GM18502 (cell line): Measurements from ENCODE around the gene NSD1.
"Not testable (repeated sequence)": the region's sequence is repeated elsewhere in the genome, so short reads cannot be mapped to it uniquely, and the experiment has no call there.

ENCODE experiments used
- ATAC-seq: cut with Tn5 transposase; IDR thresholded peaks from one replicate; pipeline ENCODE4 v1.9.1; 2021; ENCODE audit warnings: mild to moderate bottlenecking; ENCODE audit not compliant: unreplicated experiment, poor library complexity

The NSD1 gene

GRCh38 chr5:177338251-177339106, 204.9 kb downstream of the NSD1 start:
- ATAC-seq, result no peak

GRCh38 chr5:177339107-177339638, 205.6 kb downstream of the NSD1 start:
- no peak for ATAC-seq

GRCh38 chr5:177343000-177343399, 209.4 kb downstream of the NSD1 start:
- ATAC-seq, result not testable (repeated sequence)

GRCh38 chr5:177343777-177344176, 210.2 kb downstream of the NSD1 start:
- ATAC-seq, result no peak

- no peak for ATAC-seq
Observed at GRCh38 chr5:177344891-177345290, 211.3 kb downstream of the NSD1 start.

- no peak for ATAC-seq
Observed at GRCh38 chr5:177346820-177347219, 213.2 kb downstream of the NSD1 start.

- ATAC-seq, result no peak
Observed at GRCh38 chr5:177347699-177348098, 214.1 kb downstream of the NSD1 start.

GRCh38 chr5:177349362-177349647, 215.7 kb downstream of the NSD1 start:
- ATAC-seq, result no peak

- ATAC-seq, result no peak
Observed at GRCh38 chr5:177349762-177350161, 216.2 kb downstream of the NSD1 start.
